HCT116 (cell line): ENCODE results near the gene CCT5.

Source experiments
- POLR2AphosphoS5 ChIP-seq: IDR thresholded peaks from 2 replicates; pipeline ENCODE4 v1.6.1; 2011; ENCODE audit warnings: mild to moderate bottlenecking, low read depth, low read length, moderate library complexity
- ZNF274 ChIP-seq: fragments of 200-500 bp; sonication (Bioruptor generic); IDR thresholded peaks from 2 replicates; pipeline ENCODE4 v1.6.1; 2014; ENCODE audit warnings: mild to moderate bottlenecking, low read depth, low read length, inconsistent platforms
- TF ChIP-seq, protein P1 (sequence below), 3 experiments: fragments of 200-600 bp in 1 of 3; sonication (generic) in 1 of 3; IDR thresholded peaks in 2 of 3; conservative IDR thresholded peaks in 1 of 3; 2 replicates each; pipeline ENCODE4 v1.5.1; 2012 to 2017; ENCODE audit warnings: low read depth in 2 of 3, low read length in 2 of 3, antibody characterized with exemption in 1 of 3, borderline replicate concordance in 1 of 3, control low read depth in 1 of 3, mild to moderate bottlenecking in 1 of 3, mixed read lengths in 1 of 3, mixed run types in 1 of 3, moderate library complexity in 1 of 3; ENCODE audit not compliant: insufficient read depth in 1 of 3
- TF ChIP-seq, protein P2 (sequence below): IDR thresholded peaks from 2 replicates; pipeline ENCODE4 v1.6.1; 2012

DNA sequence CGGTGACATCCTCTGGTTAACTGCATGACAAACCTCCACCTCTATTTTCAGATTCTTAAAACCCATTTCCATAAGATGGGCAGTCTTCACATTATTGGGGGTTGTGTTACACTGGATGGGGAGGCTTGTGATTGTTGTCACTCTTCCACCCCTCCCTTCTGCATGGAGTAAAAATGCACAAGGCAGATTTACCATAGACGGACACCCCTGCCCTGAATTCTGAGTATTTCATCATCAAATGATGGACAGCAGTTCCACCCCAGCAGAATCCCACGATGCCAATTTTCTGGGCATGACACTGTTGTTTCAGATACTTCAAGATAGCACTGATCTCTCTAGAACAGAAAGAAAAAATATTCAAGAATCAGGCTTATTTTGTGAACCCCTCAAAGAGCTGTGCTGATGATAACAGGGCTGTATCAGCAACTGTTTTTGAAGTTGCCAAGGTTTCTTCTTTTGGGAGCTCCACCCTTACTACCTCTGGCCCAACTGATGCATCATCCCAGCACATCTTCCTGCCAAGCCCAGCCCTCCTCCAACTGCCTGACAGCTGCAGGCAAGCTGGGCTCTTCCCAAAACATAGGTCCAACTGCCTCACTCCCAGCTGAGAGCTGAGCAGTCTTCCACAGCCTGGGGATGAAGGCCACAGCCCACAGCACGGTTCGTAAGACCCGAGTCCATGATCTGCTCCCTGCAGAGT is 36.2 kb downstream of the CCT5 start:
- TF ChIP-seq ZNF274: no peak
- TF ChIP-seq, protein P1, sequence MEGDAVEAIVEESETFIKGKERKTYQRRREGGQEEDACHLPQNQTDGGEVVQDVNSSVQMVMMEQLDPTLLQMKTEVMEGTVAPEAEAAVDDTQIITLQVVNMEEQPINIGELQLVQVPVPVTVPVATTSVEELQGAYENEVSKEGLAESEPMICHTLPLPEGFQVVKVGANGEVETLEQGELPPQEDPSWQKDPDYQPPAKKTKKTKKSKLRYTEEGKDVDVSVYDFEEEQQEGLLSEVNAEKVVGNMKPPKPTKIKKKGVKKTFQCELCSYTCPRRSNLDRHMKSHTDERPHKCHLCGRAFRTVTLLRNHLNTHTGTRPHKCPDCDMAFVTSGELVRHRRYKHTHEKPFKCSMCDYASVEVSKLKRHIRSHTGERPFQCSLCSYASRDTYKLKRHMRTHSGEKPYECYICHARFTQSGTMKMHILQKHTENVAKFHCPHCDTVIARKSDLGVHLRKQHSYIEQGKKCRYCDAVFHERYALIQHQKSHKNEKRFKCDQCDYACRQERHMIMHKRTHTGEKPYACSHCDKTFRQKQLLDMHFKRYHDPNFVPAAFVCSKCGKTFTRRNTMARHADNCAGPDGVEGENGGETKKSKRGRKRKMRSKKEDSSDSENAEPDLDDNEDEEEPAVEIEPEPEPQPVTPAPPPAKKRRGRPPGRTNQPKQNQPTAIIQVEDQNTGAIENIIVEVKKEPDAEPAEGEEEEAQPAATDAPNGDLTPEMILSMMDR (IDR thresholded peaks at IDR 0.05 in 2 of 3, conservative IDR thresholded peaks at IDR 0.05 in 1 of 3; ENCODE audit: borderline replicate concordance in 1 of 3, insufficient read depth in 1 of 3, low read depth in 2 of 3, low read length in 2 of 3): no peak
- TF ChIP-seq POLR2AphosphoS5: no peak
- TF ChIP-seq, protein P2, sequence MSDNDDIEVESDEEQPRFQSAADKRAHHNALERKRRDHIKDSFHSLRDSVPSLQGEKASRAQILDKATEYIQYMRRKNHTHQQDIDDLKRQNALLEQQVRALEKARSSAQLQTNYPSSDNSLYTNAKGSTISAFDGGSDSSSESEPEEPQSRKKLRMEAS: no peak
